ENCODE data around the gene CCDC160. TPM values are rescaled to one million over a fixed set of nuclear protein-coding genes. Genes with fewer than 3 reads are reported as not detected.

The CCDC160 gene
- polyA plus RNA-seq, 4 donors = 0.89 to 16.1 (median 11.7) TPM

DNA sequence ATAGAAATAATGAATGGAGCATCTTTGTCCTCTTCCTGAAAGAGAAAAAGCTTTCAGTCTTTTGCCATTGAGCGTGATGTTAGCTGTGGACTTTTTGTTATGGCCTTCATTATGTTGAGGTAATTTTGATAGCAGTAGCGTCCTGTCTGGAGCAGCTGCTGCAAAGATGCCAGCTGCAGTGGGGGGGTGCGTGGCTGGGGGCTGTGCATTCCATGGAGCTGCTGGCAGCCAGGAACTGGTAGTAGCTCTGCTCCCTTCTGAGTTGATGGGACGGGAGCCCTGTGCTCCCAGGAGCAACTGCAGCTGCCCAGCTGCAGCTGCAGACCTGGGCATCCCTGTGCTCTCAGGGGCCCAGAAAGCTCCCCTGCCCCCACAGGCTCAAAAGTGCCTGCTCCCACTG lies 50.4 kb downstream of the CCDC160 start:
- DNase-seq (ENCODE audit: low read depth in 4 of 4, low spot score in 3 of 4) = no peak

DNA sequence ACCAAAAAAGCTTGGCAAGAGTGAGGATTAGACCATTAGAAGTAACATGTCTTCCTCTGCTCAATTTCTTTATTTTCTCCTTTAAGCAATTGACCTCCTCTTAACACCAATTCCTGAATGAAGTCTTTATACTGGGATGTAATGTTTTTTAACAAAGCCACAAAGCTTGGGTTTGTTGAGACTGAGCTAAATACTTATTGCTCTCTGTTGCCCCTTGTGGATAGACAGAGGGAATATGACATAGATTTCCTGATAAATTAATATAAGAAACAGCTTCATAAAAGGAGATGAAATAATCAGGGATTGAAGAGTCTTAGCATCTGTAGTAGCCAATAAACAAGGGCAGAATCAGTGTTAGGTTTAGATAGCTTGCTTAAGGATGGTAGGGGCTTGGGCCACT lies 57.6 kb downstream of the CCDC160 start:
- DNase-seq (ENCODE audit: low read depth in 4 of 4, low spot score in 3 of 4) = no peak

Other genes starting within 250 kb of the CCDC160 start
- gene PHF6, start 136.1 kb downstream of the CCDC160 start, polyA plus RNA-seq (ENCODE audit: insufficient read length in 4 of 4) = 10 to 100 TPM; 32.2 to 64.7 (median 55.8) TPM
- gene HPRT1, start 223.0 kb downstream of the CCDC160 start, polyA plus RNA-seq (ENCODE audit: insufficient read length in 4 of 4) = 10 to 100 TPM; 26.3 to 54.0 (median 43.4) TPM